ENCODE results near the gene ARFRP1.
"Not testable (repeated sequence)": the region's sequence is repeated elsewhere in the genome, so short reads cannot be mapped to it uniquely, and the experiment has no call there.

ARFRP1 gene

GRCh38 chr20:63655249-63655648 lies 52.5 kb downstream of the ARFRP1 start:
- no peak for DNase-seq
- H3K4me1 Mint-ChIP-seq: peaks cover 66% of the 10 kb centered on the region
- ATAC-seq: no peak
- no peaks in the 10 kb centered on the region for H3K9me3 Mint-ChIP-seq
- no peak overlapping the region for H3K27ac Mint-ChIP-seq
- no peak overlapping the region for H3K4me3 Mint-ChIP-seq
- H3K27me3 Mint-ChIP-seq: no peaks in the 10 kb centered on the region

GRCh38 chr20:63653974-63654668 lies 53.7 kb downstream of the ARFRP1 start:
- no peaks in the 10 kb centered on the region for H3K9me3 Mint-ChIP-seq
- ATAC-seq: no peak
- H3K4me3 Mint-ChIP-seq: peak overlapping the region; percentile 88 to 91
- H3K4me1 Mint-ChIP-seq: peaks cover 55% of the 10 kb centered on the region
- peak overlapping the region; percentile 52 to 90 for H3K27ac Mint-ChIP-seq
- H3K27me3 Mint-ChIP-seq: no peaks in the 10 kb centered on the region
- peak in 1 of 2 donors; percentile 8 for DNase-seq

GRCh38 chr20:63653041-63653973 lies 54.5 kb downstream of the ARFRP1 start, which contains the start of gene STMN3:
Gene STMN3, minus strand, starts transcription at chr20:63653424. Its CDS starts 79 bp downstream, at chr20:63653345.
- Mint-ChIP-seq H3K4me1 (peaks cover 51% of the 10 kb centered on the region), H3K27ac (peak within 1 kb of the TSS; percentile 52 to 90), H3K27me3 (no peaks in the 10 kb centered on the region), H3K9me3 (no peaks in the 10 kb centered on the region), H3K4me3 (peak within 1 kb of the TSS; percentile 88 to 91)
- peak; percentile 56 to 66 for DNase-seq
- peak; percentile 44 for ATAC-seq

- Mint-ChIP-seq H3K27ac (no peak overlapping the region), H3K4me1 (peaks cover 43% of the 10 kb centered on the region), H3K4me3 (peak overlapping the region; percentile 72 to 82), H3K27me3 (no peaks in the 10 kb centered on the region), H3K9me3 (no peaks in the 10 kb centered on the region)
- ATAC-seq (peak; percentile 39), DNase-seq (no peak)
These were observed 55.4 kb downstream of the ARFRP1 start for GRCh38 chr20:63652192-63652980.

DNA sequence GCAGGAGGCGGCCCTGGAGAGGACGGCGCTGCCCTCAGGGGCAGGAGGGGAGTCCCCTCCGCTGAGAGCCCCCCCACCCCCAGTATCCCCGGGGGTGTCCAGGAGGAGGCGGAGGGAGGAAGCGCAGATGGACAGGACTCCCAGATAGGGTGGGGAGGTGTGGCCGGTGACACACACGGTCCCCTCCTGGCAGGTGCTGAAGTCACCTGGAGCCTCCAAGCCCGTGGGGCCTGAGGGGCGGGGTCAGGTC lies 55.9 kb downstream of the ARFRP1 start:
- Mint-ChIP-seq H3K27me3 (no peaks in the 10 kb centered on the region), H3K27ac (no peak overlapping the region), H3K4me1 (peaks cover 38% of the 10 kb centered on the region), H3K4me3 (peak overlapping the region; percentile 72 to 82), H3K9me3 (no peaks in the 10 kb centered on the region)
- DNase-seq (no peak), ATAC-seq (peak; percentile 3)

DNA sequence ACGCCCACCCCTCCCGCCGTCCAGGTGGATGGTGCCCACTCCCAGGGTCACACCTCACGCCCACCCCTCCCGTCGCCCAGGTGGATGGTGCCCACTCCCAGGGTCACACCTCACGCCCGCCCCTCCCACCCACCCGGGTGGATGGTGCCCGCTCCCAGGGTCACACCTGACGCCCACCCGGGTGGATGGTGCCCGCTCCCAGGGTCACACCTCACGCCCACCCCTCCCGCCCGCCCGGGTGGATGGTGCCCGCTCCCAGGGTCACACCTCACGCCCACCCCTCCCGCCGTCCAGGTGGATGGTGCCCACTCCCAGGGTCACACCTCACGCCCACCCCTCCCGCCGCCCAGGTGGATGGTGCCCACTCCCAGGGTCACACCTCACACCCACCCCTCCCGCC lies 57.3 kb downstream of the ARFRP1 start:
- not testable (repeated sequence) for H3K27me3 Mint-ChIP-seq, H3K9me3 Mint-ChIP-seq, H3K4me3 Mint-ChIP-seq, ATAC-seq, H3K27ac Mint-ChIP-seq, DNase-seq
- peaks cover 36% of the 10 kb centered on the region for H3K4me1 Mint-ChIP-seq

DNA sequence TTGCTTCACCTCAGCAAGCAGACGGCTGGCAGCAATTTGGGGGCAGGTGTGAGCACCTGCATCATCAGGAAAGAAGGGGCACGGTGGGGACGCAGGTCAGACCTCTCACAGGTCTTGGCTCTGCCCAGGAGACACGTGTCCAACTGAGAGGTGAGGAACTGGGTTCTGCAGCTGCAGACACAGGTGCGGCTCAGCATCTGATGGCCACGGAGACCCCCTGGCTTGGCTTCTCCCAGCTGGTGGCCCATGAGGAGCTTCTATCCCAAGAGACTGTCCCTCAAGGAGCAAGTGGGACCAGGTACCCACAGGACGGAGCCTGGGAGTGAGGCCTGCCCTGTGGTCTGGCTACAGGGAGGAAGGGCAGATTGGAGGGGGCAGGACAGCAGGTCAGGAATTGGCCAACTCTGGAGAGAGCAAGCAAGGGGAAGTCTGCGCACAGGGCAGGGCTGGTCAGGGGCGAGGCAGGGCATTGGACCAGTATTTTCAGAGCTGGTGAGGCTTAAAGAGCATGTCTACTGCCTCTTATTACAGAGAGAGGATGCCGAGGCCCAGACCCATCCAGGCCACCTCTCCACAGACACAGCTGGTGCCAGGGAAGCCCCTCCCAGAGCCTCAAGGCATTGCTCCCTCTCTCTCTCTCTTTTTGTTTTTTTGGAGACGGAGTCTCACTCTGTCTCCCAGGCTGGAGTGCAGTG lies 58.7 kb downstream of the ARFRP1 start:
- no peak for DNase-seq
- H3K4me1 Mint-ChIP-seq: peaks cover 26% of the 10 kb centered on the region
- no peaks in the 10 kb centered on the region for H3K27me3 Mint-ChIP-seq
- no peak for ATAC-seq
- no peak overlapping the region for H3K27ac Mint-ChIP-seq
- no peaks in the 10 kb centered on the region for H3K9me3 Mint-ChIP-seq
- H3K4me3 Mint-ChIP-seq: no peak overlapping the region
